HL-60 (cell line): ENCODE results near the gene SCLY.

Experiments
- DNase-seq, 2 experiments: peaks; one replicate each; pipeline ENCODE4 v3.0.0-alpha.2; 2010 to 2020; ENCODE audit warnings: low read depth in 1 of 2, low spot score in 1 of 2
- H3K27ac ChIP-seq: fragments of 250-450 bp; sonication (Bioruptor Pico); replicated peaks from 2 replicates; pipeline ENCODE4 v1.5.1; 2020; ENCODE audit warnings: mild to moderate bottlenecking, moderate library complexity
- H3K27me3 ChIP-seq: fragments of 250-450 bp; sonication (Bioruptor Pico); 2 replicates; pipeline ENCODE4 v1.5.1; 2021; ENCODE audit warnings: mild to moderate bottlenecking, moderate library complexity; ENCODE audit not compliant: insufficient read depth, poor library complexity, severe bottlenecking
- H3K4me3 ChIP-seq: replicated peaks from 2 replicates; pipeline ENCODE4 v1.5.1; 2011; ENCODE audit warnings: mild to moderate bottlenecking, control low read depth, low read length; ENCODE audit not compliant: insufficient read depth
- GABPA ChIP-seq: IDR thresholded peaks from 2 replicates; pipeline ENCODE4 v1.6.1; 2012; ENCODE audit warnings: low read depth
- POLR2AphosphoS5 ChIP-seq: IDR thresholded peaks from 2 replicates; pipeline ENCODE4 v1.6.1; 2012; ENCODE audit warnings: low read depth
- SPI1 ChIP-seq: IDR thresholded peaks from 2 replicates; pipeline ENCODE4 v1.6.1; 2012; ENCODE audit warnings: low read depth, mild to moderate bottlenecking, borderline replicate concordance
- TF ChIP-seq, protein P1 (sequence below): IDR thresholded peaks from one replicate; pipeline ENCODE4 v1.5.1; 2011; ENCODE audit warnings: low read length, control low read depth, inconsistent platforms; ENCODE audit not compliant: insufficient read depth
- TF ChIP-seq, protein P2 (sequence below): IDR thresholded peaks from 2 replicates; pipeline ENCODE4 v1.6.1; 2012; ENCODE audit warnings: low read depth; ENCODE audit not compliant: insufficient replicate concordance

Gene SCLY

GRCh38 chr2:238123218-238123971, 62.6 kb downstream of the SCLY start:
- Histone ChIP-seq H3K4me3 (no peak overlapping the region), H3K27me3 (no peaks in the 10 kb centered on the region), H3K27ac (no peak overlapping the region)
- DNase-seq: no peak
- TF ChIP-seq POLR2AphosphoS5 (no peak), SPI1 (no peak), GABPA (no peak)
- TF ChIP-seq, protein P1, sequence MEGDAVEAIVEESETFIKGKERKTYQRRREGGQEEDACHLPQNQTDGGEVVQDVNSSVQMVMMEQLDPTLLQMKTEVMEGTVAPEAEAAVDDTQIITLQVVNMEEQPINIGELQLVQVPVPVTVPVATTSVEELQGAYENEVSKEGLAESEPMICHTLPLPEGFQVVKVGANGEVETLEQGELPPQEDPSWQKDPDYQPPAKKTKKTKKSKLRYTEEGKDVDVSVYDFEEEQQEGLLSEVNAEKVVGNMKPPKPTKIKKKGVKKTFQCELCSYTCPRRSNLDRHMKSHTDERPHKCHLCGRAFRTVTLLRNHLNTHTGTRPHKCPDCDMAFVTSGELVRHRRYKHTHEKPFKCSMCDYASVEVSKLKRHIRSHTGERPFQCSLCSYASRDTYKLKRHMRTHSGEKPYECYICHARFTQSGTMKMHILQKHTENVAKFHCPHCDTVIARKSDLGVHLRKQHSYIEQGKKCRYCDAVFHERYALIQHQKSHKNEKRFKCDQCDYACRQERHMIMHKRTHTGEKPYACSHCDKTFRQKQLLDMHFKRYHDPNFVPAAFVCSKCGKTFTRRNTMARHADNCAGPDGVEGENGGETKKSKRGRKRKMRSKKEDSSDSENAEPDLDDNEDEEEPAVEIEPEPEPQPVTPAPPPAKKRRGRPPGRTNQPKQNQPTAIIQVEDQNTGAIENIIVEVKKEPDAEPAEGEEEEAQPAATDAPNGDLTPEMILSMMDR: no peak
- TF ChIP-seq, protein P2, sequence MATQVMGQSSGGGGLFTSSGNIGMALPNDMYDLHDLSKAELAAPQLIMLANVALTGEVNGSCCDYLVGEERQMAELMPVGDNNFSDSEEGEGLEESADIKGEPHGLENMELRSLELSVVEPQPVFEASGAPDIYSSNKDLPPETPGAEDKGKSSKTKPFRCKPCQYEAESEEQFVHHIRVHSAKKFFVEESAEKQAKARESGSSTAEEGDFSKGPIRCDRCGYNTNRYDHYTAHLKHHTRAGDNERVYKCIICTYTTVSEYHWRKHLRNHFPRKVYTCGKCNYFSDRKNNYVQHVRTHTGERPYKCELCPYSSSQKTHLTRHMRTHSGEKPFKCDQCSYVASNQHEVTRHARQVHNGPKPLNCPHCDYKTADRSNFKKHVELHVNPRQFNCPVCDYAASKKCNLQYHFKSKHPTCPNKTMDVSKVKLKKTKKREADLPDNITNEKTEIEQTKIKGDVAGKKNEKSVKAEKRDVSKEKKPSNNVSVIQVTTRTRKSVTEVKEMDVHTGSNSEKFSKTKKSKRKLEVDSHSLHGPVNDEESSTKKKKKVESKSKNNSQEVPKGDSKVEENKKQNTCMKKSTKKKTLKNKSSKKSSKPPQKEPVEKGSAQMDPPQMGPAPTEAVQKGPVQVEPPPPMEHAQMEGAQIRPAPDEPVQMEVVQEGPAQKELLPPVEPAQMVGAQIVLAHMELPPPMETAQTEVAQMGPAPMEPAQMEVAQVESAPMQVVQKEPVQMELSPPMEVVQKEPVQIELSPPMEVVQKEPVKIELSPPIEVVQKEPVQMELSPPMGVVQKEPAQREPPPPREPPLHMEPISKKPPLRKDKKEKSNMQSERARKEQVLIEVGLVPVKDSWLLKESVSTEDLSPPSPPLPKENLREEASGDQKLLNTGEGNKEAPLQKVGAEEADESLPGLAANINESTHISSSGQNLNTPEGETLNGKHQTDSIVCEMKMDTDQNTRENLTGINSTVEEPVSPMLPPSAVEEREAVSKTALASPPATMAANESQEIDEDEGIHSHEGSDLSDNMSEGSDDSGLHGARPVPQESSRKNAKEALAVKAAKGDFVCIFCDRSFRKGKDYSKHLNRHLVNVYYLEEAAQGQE: no peak

DNA sequence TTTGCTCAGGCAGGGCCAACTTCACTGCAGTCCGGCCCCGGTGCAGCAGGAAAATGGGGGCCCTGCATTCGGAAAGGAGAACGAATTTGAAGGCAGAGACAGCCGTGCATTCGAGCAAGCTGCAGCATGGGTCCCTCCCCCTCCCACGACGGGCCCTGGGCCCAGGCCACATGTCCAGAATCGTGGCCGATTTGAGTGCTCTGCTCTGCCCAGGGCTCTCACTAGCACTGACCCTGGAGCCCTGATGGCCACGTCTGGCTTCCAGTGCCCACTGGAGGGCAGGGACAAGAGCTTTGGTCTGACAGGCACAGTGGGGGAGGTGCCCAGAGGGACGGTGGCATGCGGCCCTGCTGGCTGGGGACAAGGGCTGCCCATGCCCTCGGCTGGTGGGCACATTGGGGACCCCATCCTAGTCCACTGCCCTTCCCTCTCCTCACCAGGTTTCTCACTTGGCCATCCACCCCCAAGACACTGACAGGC, 63.2 kb downstream of the SCLY start:
- TF ChIP-seq, protein P2: no peak
- no peak for TF ChIP-seq SPI1
- TF ChIP-seq, protein P1: no peak
- TF ChIP-seq POLR2AphosphoS5: no peak
- no peak for DNase-seq

DNA sequence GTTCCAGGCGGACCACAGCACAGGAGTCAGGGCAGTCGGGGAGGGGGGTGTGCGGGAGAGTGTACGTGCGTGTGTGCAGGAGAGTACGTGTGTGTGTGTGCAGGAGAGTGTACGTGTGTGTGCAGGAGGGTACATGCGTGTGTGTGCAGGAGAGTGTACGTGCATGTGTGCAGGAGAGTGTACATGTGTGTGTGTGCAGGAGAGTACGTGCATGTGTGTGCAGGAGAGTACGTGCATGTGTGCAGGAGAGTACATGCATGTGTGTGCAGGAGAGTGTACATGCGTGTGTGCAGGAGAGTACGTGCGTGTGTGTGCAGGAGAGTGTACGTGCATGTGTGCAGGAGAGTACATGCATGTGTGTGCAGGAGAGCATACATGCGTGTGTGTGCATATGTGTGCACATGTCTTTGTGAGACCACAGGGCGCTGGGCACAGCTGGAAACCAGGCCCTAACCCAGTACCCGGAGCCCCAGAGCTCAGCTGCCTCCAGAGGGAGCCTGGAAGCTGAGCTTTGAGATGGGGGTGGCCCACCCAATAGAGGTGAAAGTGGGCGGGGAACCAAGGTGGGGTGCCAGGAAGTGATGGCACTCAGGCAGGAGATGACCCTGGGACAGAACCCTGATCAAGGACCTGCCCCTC, 63.8 kb downstream of the SCLY start:
- Histone ChIP-seq H3K4me3 (no peak overlapping the region), H3K27me3 (no peaks in the 10 kb centered on the region), H3K27ac (no peak overlapping the region)
- DNase-seq: no peak
- TF ChIP-seq, protein P2: no peak
- TF ChIP-seq SPI1 (no peak), GABPA (no peak), POLR2AphosphoS5 (no peak)
- TF ChIP-seq, protein P1: no peak

More for the DNA sequence above, 63.2 kb downstream of the SCLY start:
- no peak overlapping the region for H3K27ac ChIP-seq
- H3K4me3 ChIP-seq: no peak overlapping the region
- H3K27me3 ChIP-seq: no peaks in the 10 kb centered on the region
